K562 (cell line): ENCODE results near the gene PMPCA. TPM values are rescaled to one million over a fixed set of nuclear protein-coding genes. Genes with fewer than 3 reads are reported as not detected.
A peak's percentile ranks its signal among the peaks of the same experiment; 100 is the strongest.

Experiments
- ATAC-seq: fragments of 200-7000 bp; cut with Tn5 transposase; 3 replicates; pipeline ENCODE4 v1.9.1; 2020; ENCODE audit warnings: moderate library complexity
- BruUV-seq: library from RNA; stranded (reverse); fragments of 400-500 nt; replicated peaks from 2 replicates; lab custom pipeline; 2021; lab: Mats Ljungman, UMichigan
- CTCF ChIA-PET: fragments of 300-600 bp; formaldehyde crosslinking; extraction: SDS; loops from one replicate; lab custom pipeline; 2021; ENCODE audit warnings: low intra/inter-chr PET ratio; lab: Yijun Ruan, JAX
- POLR2A ChIA-PET: fragments of 300-600, 350-650 bp; sonication (Branson Sonifier 250); formaldehyde crosslinking; extraction: SDS; loops from one replicate; lab custom pipeline; 2021; ENCODE audit warnings: antibody characterized with exemption, inconsistent platforms; lab: Yijun Ruan, JAX
- DNase-seq, 4 experiments: peaks; one replicate each; pipeline versions ENCODE4 v3.0.0 to v3.0.0-alpha.2; 2011 to 2018; ENCODE audit warnings: low spot score in 3 of 4, mixed read lengths in 3 of 4; ENCODE audit errors: extremely low read depth in 1 of 4
- FAIRE-seq: peaks from 2 replicates; lab custom pipeline; 2011; peaks lifted over from hg19 to GRCh38; lab: Jason Lieb, UNC
- H2AFZ ChIP-seq: 2 replicates; pipeline ENCODE4 v1.6.0; 2011; ENCODE audit warnings: low read depth, low read length, control low read depth, inconsistent platforms
- H3K27ac ChIP-seq: fragments of 200-600 bp; 3 replicates; pipeline ENCODE4 v1.8.0; 2011; ENCODE audit warnings: low read depth, mild to moderate bottlenecking, control low read depth, inconsistent platforms, low read length, moderate library complexity, mixed read lengths; ENCODE audit errors: extremely low read depth
- H3K27me3 ChIP-seq, 2 experiments: fragments of 300-600 bp in 1 of 2; 2 replicates in 1 of 2; 3 replicates in 1 of 2; pipeline versions ENCODE4 v1.6.0 to v1.8.0; 2011; ENCODE audit warnings: inconsistent platforms in 2 of 2, low read length in 2 of 2, mild to moderate bottlenecking in 1 of 2, mixed read lengths in 1 of 2, moderate library complexity in 1 of 2; ENCODE audit not compliant: control insufficient read depth in 2 of 2, insufficient read depth in 2 of 2
- H3K36me3 ChIP-seq: fragments of 300-600 bp; 3 replicates; pipeline ENCODE4 v1.8.0; 2011; ENCODE audit warnings: mild to moderate bottlenecking, low read length, inconsistent platforms; ENCODE audit not compliant: control insufficient read depth, insufficient read depth
- H3K4me1 ChIP-seq, 2 experiments: fragments of 200-600 bp in 1 of 2; replicated peaks in 1 of 2; 2 replicates in 1 of 2; 3 replicates in 1 of 2; pipeline versions ENCODE4 v1.5.1 to v1.8.0; 2011; ENCODE audit warnings: inconsistent platforms in 2 of 2, low read length in 2 of 2, mild to moderate bottlenecking in 1 of 2, mixed read lengths in 1 of 2, moderate library complexity in 1 of 2; ENCODE audit not compliant: control insufficient read depth in 2 of 2, insufficient read depth in 2 of 2
- H3K4me2 ChIP-seq: 2 replicates; pipeline ENCODE4 v1.6.1; 2011; ENCODE audit warnings: low read length, control low read depth, inconsistent platforms, mixed read lengths; ENCODE audit not compliant: insufficient read depth
- H3K4me3 ChIP-seq: fragments of 200-600 bp; sonication (generic), shearing (Covaris generic); 2 replicates; pipeline ENCODE4 v1.5.1; 2016; ENCODE audit warnings: control low read depth, inconsistent platforms
- H3K79me2 ChIP-seq: fragments of 200-600 bp; 3 replicates; pipeline ENCODE4 v1.8.0; 2011; ENCODE audit warnings: low read length, inconsistent platforms; ENCODE audit not compliant: control insufficient read depth, insufficient read depth
- H3K9ac ChIP-seq, 2 experiments: 2 replicates each; pipeline versions ENCODE4 v1.6.0 to v1.6.1; 2011; ENCODE audit warnings: low read depth in 2 of 2, low read length in 2 of 2, control low read depth in 1 of 2, inconsistent platforms in 1 of 2, mild to moderate bottlenecking in 1 of 2, mixed read lengths in 1 of 2; ENCODE audit not compliant: insufficient read depth in 1 of 2
- H3K9me1 ChIP-seq: one replicate; pipeline ENCODE4 v1.6.0; 2011; ENCODE audit warnings: inconsistent platforms, mild to moderate bottlenecking, low read length, moderate library complexity; ENCODE audit not compliant: control insufficient read depth, insufficient read depth
- H3K9me3 ChIP-seq: replicated peaks from 2 replicates; pipeline ENCODE4 v1.5.1; 2011; ENCODE audit warnings: low read depth, low read length, inconsistent platforms; ENCODE audit not compliant: control insufficient read depth, insufficient read depth
- H4K20me1 ChIP-seq: replicated peaks from 2 replicates; pipeline ENCODE4 v1.6.1; 2011; ENCODE audit warnings: low read length, inconsistent platforms, mixed read lengths; ENCODE audit not compliant: control insufficient read depth, insufficient read depth
- ILF3 ChIP-seq: fragments of 450-650 bp; IDR thresholded peaks from 2 replicates; pipeline ENCODE4 v1.6.1; 2018; ENCODE audit warnings: antibody characterized with exemption, mild to moderate bottlenecking, moderate library complexity, borderline replicate concordance
- POLR2G ChIP-seq: fragments of 200-400 bp; formaldehyde crosslinking; IDR thresholded peaks from 2 replicates; pipeline ENCODE4 v1.6.1; 2017; ENCODE audit warnings: low read depth, mild to moderate bottlenecking, antibody characterized with exemption, low read length, moderate library complexity
- RBFOX2 ChIP-seq: fragments of 200-400 bp; formaldehyde crosslinking; IDR thresholded peaks from 2 replicates; pipeline ENCODE4 v1.6.1; 2017; ENCODE audit warnings: low read depth, mild to moderate bottlenecking, low read length, moderate library complexity
- STAT5B ChIP-seq: fragments of 250-450 bp; sonication (Bioruptor Pico); IDR thresholded peaks from 2 replicates; pipeline ENCODE4 v1.8.0; 2021; ENCODE audit warnings: mild to moderate bottlenecking, inconsistent platforms
- WGBS: fragments of 100-300 bp; shearing (Covaris generic); methylation state at CpG from one replicate; pipeline ENCODE4 v1.1.6; 2016; ENCODE audit warnings: low coverage, mixed read lengths; ENCODE audit not compliant: insufficient coverage; ENCODE audit errors: missing lambda C conversion rate; 5-methylcytosine and 5-hydroxymethylcytosine counted together
- in situ Hi-C: fragments of 300-500 bp; cut with MboI; formaldehyde crosslinking; loops from 4 replicates; pipeline ENCODE4 v1.15.0; 2018; ENCODE audit warnings: inconsistent platforms, mixed read lengths
- intact Hi-C: fragments of 100-400 bp; cut with micrococcal nuclease; formaldehyde crosslinking; loops from 2 replicates; pipeline ENCODE4 v1.14.2; 2022
- polyA plus RNA-seq, 8 experiments: library from polyadenylated mRNA; depleted of rRNA in 4 of 8; stranded (reverse) in 5 of 8; unstranded in 3 of 8; fragments of >200 nt; fragmentation: Nextera tagmentation in 2 of 8; fragmentation: Illumina TruSeq in 1 of 8; extraction: Ambion mirVana in 2 of 8; extraction: Trizol in 1 of 8; gene quantifications; 2 replicates each; pipeline versions ENCODE4 v1.2.1 to v1.2.3, GENCODE V29; 2011 to 2014; ENCODE audit warnings: inconsistent platforms in 1 of 8, missing spikeins in 1 of 8
- total RNA-seq, 7 experiments: library from RNA; depleted of rRNA in 6 of 7; stranded (reverse); fragments of >200 nt in 6 of 7; fragmentation: Illumina TruSeq in 2 of 7; extraction: Trizol in 2 of 7; gene quantifications; 2 replicates each; pipeline versions ENCODE4 v1.2.1 to v1.2.3, GENCODE V29; 2011 to 2021; ENCODE audit warnings: low replicate concordance in 1 of 7

The PMPCA gene
- total and polyA plus RNA-seq, 9 of the 15 experiments (the other 6 are each of a cell fraction or from before 2014, with no cell fraction given) = 23.9 to 143 (median 86.6) TPM

- POLR2A ChIA-PET = interaction anchor here (0.5 to 5.1 kb wide), 3 partner anchors 12 to 305 kb away, joined by 3 to 33 read pairs (median 4); no protein-coding TSS in a partner anchor
- WGBS = 93% methylated on average over 21 of the region's 26 CpGs
- Histone ChIP-seq H3K9me3 (no peaks in the 10 kb centered on the region), H3K36me3 (peaks cover 77% of the 10 kb centered on the region), H3K27ac (no peak overlapping the region), H3K79me2 (no peaks in the 10 kb centered on the region), H3K4me2 (no peak overlapping the region), H3K27me3 (no peaks in the 10 kb centered on the region), H2AFZ (no peak overlapping the region), H3K9me1 (no peaks in the 10 kb centered on the region), H3K4me3 (no peak overlapping the region), H3K4me1 (peaks cover 0 to 15% of the 10 kb centered on the region in 2 experiments; a peak in 2 of 5 replicates), H4K20me1 (no peaks in the 10 kb centered on the region), H3K9ac (no peak overlapping the region)
- TF ChIP-seq RBFOX2 (0 out of 2 replicates have a peak, but pooled peaks have one; percentile 36), STAT5B (CRISPR knock-in tag) (no peak), POLR2G (peak; percentile 58)
- intact Hi-C loops (no loop called here), in situ Hi-C loops (no loop called here)
- no peak for DNase-seq
- no peak for FAIRE-seq
- CTCF ChIA-PET = no interaction called here
- no TSS peak for BruUV-seq
- no peak for ATAC-seq
Observed at GRCh38 chr9:136422876-136423275, 12.4 kb downstream of the PMPCA start.

GRCh38 chr9:136423432-136424146 lies 13.1 kb downstream of the PMPCA start:
- H3K9me1 ChIP-seq = no peaks in the 10 kb centered on the region
- no peaks in the 10 kb centered on the region for H4K20me1 ChIP-seq
- H3K27ac ChIP-seq = no peak overlapping the region
- WGBS = 98% methylated on average over 34 of the region's 43 CpGs
- POLR2A ChIA-PET = interaction anchor here (0.5 to 5.1 kb wide), 7 partner anchors 10 to 306 kb away, joined by 3 to 33 read pairs (median 7); partner anchors contain the start of genes ENTR1 and PMPCA
- H3K9me3 ChIP-seq = no peaks in the 10 kb centered on the region
- in situ Hi-C loops = no loop called here
- no peaks in the 10 kb centered on the region for H3K79me2 ChIP-seq
- H3K27me3 ChIP-seq = no peaks in the 10 kb centered on the region
- H3K36me3 ChIP-seq = peaks cover 70% of the 10 kb centered on the region
- peak overlapping the region in 1 of 2 experiments; percentile 52; a peak in 1 of 4 replicates for H3K9ac ChIP-seq
- DNase-seq (no peak), FAIRE-seq (no peak), ATAC-seq (no peak)
- peaks cover 0 to 10% of the 10 kb centered on the region in 2 experiments; a peak in 2 of 5 replicates for H3K4me1 ChIP-seq
- H2AFZ ChIP-seq = no peak overlapping the region
- CTCF ChIA-PET = no interaction called here
- no peak overlapping the region for H3K4me2 ChIP-seq
- TF ChIP-seq ILF3 = no peak
- TF ChIP-seq POLR2G = peak; percentile 53; the same call in 1 of the 2 replicates
- peak; percentile 19; the same call in 1 of the 2 replicates for TF ChIP-seq RBFOX2
- no peak overlapping the region for H3K4me3 ChIP-seq
- intact Hi-C loops = no loop called here
- BruUV-seq = TSS peak; percentile 58
